ENCODE results near the gene RUNX1.

The RUNX1 gene

GRCh38 chr21:34764715-34765284 is 284.3 kb downstream of the RUNX1 start:
- no peak for DNase-seq (ENCODE audit: low read depth in 2 of 2)
- H3K4me3 ChIP-seq (replicated peaks in 1 of 2; ENCODE audit: low read depth in 2 of 2, low read length in 2 of 2), result no peak overlapping the region
- TF ChIP-seq CTCF (IDR thresholded peaks at IDR 0.05; ENCODE audit: low read depth, low read length), result no peak

- TF ChIP-seq CTCF (IDR thresholded peaks at IDR 0.05; ENCODE audit: low read depth, low read length), result no peak
- peak; percentile 16 to 33 for DNase-seq (ENCODE audit: low read depth in 2 of 2)
- no peak overlapping the region for H3K4me3 ChIP-seq (replicated peaks in 1 of 2; ENCODE audit: low read depth in 2 of 2, low read length in 2 of 2)
Observed at GRCh38 chr21:34762786-34763185, 286.3 kb downstream of the RUNX1 start.

GRCh38 chr21:34761758-34762330 is 287.3 kb downstream of the RUNX1 start:
- TF ChIP-seq CTCF (IDR thresholded peaks at IDR 0.05; ENCODE audit: low read depth, low read length), result no peak
- H3K4me3 ChIP-seq (replicated peaks in 1 of 2; ENCODE audit: low read depth in 2 of 2, low read length in 2 of 2), result no peak overlapping the region
- no peak for DNase-seq (ENCODE audit: low read depth in 2 of 2)

DNA sequence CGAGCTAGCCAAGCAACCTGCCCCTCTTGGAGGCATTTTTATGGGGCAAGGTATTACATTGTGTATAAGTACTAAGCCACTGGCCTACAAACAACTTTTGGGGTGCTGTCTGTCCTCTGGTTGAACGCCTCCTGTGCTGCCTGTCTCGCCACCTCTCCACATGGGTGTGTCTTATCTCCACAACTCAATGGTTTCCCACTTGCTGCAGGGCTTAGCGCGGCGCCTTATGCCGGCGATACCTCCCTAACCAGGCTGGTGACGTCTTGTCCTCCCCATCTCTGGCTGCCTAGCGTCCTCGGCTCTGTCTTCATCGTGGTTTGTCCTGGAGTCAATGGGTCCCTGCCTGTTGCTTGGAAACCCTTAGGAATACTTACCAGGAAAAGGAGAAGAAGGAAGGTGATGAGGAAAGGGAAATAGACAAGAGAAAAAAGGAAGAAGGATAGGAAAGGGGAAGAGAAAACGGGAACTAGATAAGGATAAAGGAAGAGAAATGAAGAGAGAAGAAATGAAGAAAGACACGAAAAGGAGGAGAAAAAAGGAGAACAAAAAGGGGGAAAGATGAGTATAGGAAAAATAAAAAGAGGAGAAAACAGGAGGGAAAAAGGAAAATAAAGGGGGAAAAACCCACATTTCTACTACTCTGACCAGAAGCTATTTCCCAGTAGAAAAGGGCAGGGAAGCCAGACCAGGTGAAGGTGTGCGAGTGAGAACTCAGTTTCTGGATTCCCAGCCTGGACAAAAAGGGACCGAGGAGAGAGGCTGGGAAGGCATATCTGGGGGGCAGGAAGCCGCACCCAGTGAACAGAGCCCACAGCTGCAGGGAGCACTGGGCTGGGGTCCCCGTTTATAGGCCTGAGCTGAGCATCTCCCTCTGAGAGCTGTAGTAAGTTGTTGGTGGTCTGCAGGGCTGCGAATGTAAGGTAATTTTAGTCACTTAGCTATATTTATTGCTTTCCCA is 294.1 kb downstream of the RUNX1 start:
- DNase-seq (ENCODE audit: low read depth in 2 of 2), result no peak
- no peak for TF ChIP-seq CTCF (IDR thresholded peaks at IDR 0.05; ENCODE audit: low read depth, low read length)

GRCh38 chr21:34748862-34749261 is 300.2 kb downstream of the RUNX1 start:
- DNase-seq (ENCODE audit: low read depth in 2 of 2), result no peak
- H3K4me3 ChIP-seq (replicated peaks in 1 of 2; ENCODE audit: low read depth in 2 of 2, low read length in 2 of 2), result no peak overlapping the region
- no peak for TF ChIP-seq CTCF (IDR thresholded peaks at IDR 0.05; ENCODE audit: low read depth, low read length)

More for the DNA sequence above, 294.1 kb downstream of the RUNX1 start:
- H3K4me3 ChIP-seq (replicated peaks in 1 of 2; ENCODE audit: low read depth in 2 of 2, low read length in 2 of 2), result no peak overlapping the region

DNA sequence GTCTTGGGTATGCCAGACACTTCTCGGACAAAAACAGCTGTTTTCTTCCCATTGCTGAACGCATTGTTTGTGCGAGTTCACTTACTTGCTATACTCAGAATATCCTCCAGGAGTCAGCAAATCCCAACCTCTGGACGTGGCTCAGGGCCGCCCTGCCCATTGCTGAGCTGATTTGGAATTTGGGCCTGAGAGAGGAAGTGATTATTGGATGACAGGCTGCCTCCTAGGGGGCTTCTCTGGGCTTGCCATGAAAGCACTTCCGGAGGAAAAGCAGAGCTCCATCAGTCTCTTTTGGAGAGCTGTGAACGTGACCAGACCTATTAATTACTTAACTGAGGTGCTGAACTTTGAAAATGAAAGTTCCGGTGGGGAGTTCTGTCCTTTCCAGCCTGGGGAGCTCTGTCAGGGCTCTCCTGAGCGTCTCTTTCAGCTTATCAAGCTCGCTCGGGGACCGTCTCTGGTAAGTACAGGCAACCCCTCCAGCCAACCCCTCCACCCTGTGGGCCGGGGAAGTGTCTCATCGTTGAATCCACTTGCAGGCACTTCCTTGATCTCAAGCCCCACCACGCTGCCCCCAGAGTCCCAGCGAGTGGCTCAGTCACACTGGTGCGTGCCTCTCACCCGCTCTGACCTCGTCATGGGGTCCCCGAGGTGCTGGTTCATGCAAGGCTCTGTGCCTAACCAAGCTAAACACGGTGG is 303.4 kb downstream of the RUNX1 start:
- TF ChIP-seq CTCF (IDR thresholded peaks at IDR 0.05; ENCODE audit: low read depth, low read length), result peak; percentile 88
- DNase-seq (ENCODE audit: low read depth in 2 of 2), result peak; percentile 91 to 92
- peak overlapping the region in 1 of 2 donors; percentile 44 for H3K4me3 ChIP-seq (replicated peaks in 1 of 2; ENCODE audit: low read depth in 2 of 2, low read length in 2 of 2)

Data from cardiac fibroblast (primary cell).